ENCODE results near the gene HIVEP3. TPM values are rescaled to one million over a fixed set of nuclear protein-coding genes. Genes with fewer than 3 reads are reported as not detected.

Gene HIVEP3
- total RNA-seq, 1 donor from 2014 or later, result 0.85 TPM

DNA sequence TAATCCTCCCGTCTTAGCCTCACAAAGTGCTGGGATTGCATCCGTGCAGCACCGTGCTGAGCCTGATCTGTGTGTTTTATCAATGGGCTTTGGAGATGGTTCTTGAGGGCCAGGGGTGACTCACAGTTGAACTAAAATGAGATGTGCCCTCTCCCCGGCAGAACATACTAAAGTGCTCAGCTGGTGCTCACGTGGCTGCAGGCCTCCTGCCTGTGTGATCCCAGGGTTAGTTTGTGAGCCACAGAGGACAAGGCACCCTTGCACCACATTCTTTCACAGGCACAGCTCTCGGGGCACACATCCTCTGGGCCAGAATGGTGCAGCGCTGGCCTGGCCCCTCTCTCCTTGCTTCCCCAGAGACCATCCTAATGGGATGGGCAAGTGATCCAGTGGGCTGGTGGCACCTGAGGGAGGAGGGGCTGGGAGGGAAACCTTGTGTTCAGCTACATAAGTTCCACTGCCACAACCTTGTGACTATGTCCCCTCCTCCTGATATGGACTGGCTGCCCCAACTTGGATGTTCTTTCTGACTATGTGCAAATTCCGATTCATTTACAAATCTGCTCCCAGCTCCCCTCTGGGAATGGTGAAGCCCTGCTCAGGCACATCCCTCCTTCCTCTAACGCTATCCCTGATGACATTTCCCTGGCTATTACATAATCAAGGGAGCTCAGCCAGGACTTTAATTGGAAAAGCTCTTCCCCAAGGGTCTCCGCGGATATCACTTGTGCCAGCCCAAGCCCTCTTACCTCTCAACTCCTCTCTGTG is 237.2 kb downstream of the HIVEP3 start:
- no peak for DNase-seq

DNA sequence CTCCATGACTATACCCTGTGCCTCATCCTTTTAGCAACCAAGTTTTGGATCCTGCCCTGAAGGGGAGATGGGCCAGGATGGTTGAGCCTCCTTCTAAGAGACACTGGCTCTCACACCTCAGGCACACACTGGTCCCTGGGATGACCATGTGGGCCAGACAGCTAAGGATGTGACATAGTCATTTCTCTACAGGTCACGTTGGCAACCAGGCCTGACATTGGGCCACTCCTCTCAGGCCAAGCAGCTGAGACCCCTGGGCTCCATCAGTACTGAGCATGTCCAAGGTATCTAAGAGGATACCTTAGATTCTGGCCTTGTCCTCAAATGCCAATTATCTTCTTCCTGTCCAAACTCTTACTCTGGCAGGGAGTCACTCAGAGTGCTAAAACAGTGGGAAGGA is 238.7 kb downstream of the HIVEP3 start:
- DNase-seq, result no peak

DNA sequence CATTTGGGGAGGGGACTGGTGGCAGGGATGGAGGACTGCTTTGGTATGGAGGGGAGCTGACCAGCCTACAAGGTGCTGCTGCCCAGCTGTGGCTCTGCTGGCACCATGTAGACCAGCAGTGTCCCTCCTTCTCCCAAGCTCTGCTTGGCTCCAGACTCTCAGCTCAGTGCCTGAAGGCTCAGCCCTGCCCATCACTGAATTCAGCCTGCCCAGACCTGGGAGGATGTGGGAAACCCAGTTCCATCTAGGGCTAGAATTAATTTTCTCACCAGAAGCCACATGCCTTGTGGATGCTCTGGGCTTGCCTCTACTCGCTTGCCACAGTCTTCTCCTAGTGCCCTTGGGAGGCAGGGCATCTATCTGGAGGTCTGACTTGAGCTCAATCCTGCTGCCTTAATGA is 239.2 kb downstream of the HIVEP3 start:
- DNase-seq, result no peak

DNA sequence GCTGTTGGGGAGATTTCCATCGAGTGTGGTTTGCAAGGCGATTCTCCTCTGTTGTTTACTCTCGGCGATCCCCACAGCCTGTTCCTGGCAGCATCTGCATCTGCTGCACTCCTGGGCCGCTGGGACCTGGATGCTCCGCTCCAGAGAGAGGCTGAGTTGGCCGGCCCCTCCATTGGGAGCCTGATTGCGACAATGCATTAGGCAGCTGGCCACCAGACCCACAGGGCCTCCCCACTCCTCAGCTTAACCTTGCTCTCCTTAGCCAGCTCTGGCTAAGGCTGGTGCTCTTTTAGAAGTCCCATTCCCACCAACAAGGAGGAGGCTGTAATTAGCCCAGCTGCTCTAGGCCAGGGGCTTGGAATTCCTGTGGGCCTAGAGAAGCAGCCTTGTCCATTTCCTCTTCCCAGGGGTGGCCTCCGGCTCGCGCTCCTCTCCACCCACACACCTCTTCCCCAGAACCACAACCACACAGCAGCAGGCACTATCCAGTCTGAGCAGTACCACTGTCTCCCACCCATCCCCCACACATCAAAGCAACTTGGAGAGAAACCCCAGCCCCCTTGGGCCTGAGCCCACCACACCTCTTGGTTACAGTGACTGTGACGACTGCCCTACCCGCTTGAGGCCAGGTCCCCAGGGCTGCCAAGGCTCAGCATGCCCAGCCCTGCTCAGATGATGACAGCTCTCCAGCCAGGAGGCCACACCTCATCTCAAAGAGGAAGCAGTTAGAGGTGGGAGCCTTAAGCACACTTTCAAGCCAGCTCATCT is 240.4 kb downstream of the HIVEP3 start:
- DNase-seq, result no peak

DNA sequence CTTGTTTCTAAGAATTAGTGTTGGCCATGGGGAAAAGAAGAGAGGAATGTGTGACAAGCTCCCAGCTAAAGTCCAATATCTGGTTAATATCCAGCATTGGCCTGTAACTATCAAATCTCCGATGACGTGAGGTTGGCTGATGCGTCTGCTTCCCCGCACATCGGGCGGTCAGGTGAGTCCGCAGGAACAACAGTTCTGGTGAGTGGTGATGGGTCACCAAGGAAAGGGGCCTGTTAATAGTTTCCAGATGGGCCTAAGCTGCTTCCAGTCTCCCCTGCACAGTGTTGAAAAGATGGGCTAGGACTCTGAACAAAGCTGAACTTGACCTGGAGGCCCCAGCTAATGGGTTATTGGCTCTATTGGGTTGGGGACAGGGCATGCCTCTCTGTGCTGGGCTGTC is 241.1 kb downstream of the HIVEP3 start:
- no peak for DNase-seq

DNA sequence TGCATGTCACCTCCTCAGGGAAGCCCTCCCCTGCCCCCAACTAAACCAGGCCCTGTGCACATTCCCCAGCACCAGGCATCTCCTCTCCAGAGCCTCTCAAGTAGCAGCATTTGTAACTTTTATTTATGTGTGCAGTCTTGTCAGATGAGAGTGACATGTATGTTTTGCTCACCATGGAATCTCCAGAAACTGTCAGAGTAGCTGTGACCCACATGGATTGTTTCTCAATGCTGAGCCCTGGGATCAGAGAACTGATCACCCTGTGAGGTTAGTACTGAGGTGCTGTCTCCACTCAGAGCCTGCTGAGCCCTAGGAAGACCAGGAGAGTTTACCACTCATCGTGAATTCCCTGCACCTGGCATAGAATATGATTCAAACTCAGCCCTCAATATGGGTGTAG is 243.3 kb downstream of the HIVEP3 start:
- no peak for DNase-seq

DNA sequence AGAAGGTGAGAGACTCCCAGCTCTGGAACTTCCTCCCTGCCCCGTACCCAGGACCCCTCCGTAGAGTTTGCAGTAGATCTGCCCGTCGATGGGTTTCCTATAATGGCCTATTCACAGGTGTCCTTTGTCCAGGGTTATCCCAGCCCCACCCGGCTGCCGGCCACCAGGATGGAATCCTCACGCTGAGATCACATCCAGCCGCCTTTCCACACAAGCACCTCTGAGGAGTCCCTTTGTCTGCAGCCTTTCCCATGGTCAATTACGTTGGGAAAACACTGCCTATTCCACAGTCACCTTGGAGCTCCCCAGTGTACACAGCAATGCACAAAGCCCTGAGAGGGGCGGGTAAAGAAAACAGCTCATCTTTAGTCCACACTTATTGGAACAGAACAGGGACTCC is 244.2 kb downstream of the HIVEP3 start:
- DNase-seq, result no peak

DNA sequence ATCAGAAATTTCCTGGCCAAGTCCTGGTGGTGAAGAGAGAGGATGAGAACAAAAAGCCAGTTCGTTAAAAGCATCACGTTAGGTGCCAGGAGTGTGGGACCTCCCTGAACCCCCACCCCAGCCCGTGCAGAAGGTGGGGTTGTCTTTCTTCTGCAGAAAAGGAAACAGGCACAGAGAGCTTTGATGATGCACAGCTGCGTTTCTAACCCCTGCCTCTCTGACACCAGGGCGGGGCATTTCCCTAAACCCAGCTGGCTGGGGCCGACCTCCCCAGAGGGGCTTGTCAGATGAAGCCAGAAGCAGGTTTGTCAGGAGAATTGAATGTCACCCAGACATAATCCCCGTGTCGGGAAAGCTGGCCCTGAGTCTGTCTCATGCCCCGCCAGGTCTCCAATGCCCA is 244.9 kb downstream of the HIVEP3 start:
- DNase-seq, result no peak

DNA sequence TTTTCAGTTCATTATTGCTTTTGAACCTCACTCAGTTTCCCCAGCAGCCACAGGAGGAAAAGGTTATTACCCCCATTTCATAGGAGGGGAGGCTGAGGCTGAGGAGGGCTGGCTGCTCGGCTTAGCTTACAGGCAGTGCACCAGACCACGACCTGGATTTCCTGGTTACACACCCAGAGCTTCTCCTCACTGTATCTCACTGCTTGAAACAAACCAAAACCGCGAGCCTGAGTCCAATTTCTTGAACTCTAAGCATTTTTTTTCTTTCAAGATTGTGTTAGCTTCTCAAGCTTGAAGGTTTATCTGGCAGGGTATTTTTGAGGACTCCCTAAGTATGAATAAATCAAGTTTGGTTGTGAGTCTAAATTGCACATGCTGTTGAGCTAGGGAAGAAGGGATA is 245.3 kb downstream of the HIVEP3 start:
- DNase-seq, result no peak

DNA sequence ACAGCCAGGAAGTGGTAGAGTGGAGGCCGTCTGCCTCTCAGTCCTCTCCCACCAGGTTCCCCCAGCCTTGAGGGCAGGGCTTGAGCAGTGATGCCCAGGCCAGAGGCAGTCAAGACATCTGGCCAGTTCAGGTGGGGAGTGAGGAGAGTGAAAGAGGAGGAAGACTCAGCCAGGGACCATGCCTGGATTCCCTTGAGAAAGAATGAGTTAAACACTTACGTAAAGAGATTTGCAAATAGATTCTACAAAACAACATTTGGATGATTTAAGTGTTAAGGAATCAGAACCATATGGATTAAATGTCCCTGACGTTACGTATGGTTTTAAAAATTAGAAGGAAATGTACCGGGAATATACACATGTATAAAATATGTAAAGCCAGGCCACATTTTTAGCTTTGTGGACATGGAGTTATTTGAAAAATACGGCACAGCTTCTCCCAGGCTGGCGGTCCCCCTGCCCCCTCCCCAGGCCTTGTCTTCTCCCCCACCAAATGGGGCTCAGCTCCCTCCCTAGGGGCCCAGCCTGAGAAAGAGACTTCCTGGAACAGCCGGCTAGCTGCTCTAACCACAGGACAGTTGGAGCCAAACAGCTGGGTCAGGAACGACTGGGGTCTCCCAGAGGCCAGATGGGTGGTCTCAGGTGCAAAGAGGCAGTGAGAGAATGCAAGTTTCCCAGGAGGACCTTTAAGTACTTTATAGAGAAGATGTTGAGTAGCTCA is 245.9 kb downstream of the HIVEP3 start:
- no peak for DNase-seq

DNA sequence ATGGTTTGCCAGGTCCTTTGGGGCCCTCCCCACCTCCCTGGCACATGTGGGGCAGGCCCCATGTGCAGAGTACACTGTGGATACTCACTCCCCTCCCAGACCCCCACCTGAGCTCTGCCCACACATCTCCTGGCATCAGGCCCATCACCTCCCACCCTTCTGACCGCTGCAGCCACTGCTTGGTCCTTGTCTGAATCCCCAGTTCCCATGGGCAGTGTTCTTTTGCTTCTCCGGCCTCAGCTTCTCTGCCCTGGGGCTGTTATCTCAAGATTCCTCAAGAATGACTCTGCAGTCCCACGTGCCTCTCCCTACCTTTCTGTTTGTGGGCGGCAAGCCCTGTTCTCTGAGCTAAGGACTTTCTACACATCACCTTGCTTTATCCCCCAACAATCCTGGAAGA is 246.5 kb downstream of the HIVEP3 start:
- DNase-seq, result no peak

DNA sequence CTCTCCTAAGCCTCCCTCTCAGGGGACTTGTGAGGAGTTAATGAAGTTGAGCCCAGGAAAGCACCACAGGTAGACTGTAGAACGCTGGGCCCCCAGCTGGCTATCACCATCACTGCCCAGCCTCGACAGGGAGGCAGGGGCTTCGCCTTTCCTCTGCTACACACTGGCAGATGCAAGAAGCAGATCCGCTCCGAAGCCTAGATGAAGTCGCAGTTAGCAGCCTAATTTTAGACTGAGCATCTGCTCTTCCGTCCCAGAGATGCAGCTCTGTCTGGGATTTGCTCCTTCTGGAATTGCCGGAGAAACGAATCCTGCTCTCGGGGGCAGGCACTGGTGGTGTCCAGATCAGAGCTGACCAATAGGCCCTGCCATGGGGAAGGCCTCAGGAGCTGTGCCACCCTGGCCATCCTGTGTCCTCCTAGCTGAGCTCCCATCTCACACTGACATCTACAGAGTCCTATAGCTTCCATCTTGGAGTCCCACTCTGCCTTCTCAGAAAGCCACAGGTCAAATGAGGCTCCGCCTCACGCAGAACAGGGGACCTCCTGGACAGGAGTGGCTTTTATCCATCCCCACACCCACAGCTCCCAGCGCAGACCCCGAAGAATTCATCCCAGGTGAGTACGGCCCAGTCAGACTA is 247.5 kb downstream of the HIVEP3 start:
- DNase-seq, result no peak

DNA sequence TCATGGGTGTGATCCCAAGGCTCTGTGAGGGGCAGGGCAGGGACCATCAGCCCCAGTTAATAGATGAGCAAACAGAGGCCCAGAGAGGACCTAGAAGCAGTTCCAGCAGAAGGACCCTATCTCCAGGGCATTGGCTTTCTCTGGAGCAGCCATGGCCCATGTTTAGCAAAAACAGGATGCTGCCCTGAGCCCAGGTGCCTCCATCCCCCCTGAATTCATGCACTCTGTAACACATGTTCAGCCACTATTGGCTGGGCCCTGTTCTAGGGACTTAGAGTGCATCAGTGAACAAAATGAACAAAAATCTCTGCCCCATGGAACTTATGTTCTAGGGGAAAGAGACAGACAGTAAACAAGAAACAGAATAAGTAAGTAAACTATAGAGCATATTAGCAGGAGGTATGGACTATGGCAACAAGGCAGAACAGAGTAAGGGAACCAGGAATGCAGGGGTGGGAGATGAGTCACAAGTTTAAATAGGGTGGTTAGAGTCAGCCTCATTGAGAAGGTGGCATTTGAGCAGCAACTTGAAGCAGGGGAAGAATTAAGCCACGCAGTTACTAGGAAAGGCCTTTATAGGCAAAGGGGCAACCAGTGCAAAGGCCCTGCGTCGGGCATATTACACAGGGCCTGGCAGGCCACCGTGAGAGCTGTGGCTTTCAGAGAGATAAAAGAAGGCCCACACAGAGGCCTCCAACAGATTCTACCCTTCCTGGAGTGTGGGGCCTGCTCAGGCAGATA is 248.3 kb downstream of the HIVEP3 start:
- no peak for DNase-seq

DNA sequence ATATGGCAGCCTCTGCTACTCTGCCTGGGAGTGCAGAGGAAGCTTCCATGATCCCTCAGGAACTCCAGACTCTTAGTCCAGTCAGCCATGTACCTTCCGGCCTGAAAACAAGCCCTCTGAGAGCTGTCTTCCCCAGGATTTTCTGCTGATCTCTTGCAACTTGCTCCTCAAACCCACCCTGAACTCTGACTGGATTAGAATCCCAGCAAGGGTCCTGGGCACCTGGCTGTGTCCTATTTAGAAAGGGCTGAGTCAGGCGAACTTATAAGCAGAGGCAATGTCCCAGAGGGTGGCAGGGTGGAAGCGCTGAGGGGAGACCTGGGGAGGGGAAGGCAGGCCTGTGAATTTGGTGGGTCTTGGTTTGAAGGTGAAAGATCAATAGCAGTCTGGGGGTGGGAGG is 249.8 kb downstream of the HIVEP3 start:
- DNase-seq, result no peak

DNA sequence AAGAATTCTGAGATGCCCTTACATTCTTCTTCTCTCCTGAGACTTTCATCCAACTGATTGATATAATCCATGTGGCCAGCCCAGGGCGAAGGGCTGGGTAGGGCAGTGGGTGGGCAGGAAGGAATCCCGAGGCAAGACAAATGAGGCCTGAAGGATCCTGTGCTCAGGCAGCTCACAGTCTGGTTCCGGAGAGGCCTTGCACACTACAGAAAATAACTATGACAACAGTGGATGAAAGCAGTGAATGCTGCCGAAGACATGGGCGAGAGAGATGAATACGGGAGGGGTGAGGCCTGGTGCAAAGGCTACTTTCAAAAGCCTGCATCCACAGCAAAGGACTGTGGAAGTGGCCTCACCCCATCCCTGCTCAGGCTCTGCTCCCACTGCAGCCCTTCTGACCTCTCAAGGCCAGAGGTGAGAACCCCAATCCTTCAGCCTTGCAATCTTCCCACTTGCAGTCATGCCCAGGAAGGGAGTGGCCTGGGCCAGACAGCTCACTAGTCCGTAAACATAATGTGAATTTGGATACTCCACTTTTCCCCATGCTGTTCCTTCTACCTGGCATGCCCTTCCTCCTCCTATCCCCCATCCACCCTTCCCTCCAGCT is 250.6 kb downstream of the HIVEP3 start:
- DNase-seq, result no peak

DNA sequence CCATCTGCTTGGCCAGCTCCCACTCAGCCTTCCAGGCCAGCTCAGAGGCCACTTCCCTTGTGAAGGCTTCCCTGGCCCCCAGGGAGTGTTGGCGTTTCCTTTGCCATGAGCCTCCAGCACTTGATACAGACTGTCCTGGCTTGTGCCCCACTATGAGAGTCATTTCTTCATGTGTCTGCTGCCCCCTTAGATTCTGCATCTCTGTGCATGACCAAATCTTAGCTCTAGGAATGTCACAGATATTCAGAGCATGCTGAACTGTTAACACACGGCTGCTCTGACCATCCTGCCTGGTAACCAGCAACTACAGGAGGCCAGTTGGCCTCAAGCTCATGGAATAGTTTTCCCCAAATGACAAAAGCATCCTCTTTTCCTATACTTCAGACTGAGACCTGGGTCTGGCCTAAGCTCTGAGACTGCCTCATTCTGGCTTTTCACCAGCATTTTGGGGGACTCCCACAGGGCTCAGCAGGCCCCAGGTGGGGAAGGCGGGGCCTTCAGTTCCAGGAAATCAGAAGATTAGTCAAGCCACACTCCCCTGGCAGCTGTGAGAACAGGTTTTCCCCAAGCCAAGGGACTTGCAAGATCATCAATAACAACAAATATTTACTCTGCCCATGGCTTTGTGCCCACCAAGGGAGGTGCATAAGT is 251.6 kb downstream of the HIVEP3 start:
- DNase-seq, result no peak

DNA sequence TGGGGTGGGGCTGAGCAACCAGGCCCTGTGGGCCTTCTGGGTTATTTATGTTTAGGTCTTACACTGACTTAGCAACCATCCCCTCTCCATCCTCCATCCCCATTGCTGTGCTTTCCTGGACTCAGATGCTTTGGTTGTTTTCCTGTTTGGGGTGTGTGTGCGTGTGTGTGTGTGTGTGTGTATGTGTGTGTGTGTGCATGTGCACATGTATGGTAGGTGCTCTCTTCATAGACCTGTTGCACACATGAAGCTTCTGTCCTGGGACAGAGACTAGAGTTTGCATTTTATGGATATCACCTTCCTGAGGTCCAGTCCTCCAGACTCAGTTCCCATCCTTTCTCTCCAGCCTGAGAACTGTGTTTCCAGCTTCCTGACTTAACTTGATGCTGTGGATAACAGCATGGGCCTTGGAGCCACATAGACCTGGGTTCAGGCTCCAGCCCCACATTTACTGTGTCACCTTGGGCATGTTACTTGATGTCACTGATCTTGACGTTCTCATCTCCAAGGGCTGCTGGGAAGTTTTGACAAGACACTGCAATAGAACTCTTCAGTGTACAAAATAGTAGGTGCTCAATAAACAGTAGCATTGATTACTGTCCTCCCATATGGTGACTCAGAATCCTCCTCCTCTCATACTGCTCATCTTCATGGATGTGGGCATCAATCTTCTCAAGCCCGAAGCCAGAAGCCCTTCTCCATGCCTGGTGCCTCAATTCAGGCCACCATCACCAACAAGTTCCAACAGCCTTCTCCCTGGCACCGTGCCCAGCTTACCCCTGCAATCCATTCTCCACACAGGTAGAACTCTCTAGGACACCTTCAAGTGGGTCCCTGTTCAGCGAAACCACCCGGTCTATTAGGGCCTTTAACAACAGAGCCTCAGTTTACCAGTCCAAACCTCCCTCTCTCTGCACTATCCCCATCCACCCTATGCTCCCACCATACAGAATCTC is 252.5 kb downstream of the HIVEP3 start:
- DNase-seq, result no peak

DNA sequence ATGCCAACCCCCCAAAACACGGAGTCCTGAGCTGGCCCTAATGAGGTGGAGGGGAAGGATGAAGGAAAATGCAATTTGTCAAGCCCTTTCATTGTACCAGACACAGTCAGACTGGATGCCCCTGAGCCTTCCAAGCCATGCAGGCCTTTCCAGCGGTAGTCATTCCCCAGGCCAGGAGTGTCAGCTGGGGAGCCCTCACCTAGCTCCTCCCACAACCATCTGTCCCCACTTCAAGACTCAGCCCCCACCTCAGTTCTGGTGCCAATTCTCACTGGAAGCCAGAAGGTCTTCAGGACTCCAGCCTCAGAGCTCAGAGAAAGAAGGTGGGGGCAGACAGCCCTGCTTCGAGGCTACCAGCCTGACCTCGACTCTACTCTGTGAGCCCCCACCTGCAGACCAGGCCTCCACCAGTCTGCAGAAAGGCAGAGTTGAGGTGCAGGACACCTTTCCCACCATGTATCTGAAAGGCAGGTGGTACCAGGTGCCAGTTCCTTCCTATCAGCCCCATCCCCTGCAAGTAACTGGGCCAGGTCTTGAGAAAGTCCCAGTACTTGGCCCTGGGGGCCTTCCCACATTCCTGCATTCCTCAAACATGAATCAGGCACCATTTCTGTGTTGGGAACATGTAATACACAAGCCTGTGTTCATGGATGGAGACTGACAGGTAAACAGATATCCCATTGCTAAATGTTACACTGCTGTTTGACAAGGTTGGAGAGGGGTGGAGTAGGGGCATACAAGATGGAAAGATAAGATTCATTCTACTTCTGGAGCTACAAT is 253.7 kb downstream of the HIVEP3 start:
- DNase-seq, result peak; percentile 49

DNA sequence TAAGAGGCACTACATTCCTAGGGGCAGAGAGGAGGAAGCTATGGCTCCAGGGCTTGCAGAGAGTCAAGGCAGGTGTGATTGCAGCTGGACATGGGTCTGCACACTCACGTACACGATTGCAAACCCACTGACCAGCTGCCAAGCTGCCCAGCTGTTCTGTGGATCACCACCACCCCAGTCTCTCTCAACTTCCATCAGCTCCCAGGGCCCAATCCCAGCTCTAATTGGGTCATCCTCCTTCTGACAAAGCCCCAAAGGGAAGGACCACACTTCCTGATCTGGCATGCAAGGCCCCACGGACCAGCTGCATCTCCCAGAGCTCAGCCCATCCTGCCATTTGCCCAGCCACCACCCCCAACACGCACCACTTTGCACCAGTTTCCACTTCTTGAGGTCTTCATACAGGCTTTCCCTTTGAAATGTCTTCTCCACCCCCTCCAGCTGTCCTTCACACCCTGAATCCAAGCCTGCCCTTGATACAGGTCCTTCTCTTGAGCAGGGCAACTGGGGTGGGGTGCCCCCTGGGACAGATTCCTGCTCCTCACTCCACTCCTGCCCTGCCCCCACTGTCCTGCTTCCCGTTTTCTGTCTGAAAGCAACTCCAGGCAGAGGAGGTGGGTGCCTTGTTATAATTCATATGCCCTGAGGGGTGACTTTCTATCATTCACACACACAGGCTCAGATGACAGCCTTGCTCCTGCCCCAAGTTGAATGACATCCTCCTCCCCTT is 254.9 kb downstream of the HIVEP3 start:
- DNase-seq, result no peak

All from dermis blood vessel endothelial cell (primary cell).